CD14-positive monocyte (primary cell): ENCODE measurements around the gene DNM2. TPM values are rescaled to one million over a fixed set of nuclear protein-coding genes. Genes with fewer than 3 reads are reported as not detected.

Experiments used
- DNase-seq, 3 donors: peaks; one replicate each; pipeline ENCODE4 v3.0.0-alpha.2; 2011 to 2022
- H2AFZ ChIP-seq: 2 replicates; pipeline ENCODE4 v1.6.0; 2012; ENCODE audit warnings: mild to moderate bottlenecking, low read depth, low read length, inconsistent platforms; ENCODE audit not compliant: insufficient read depth, poor library complexity, severe bottlenecking
- H3K27ac ChIP-seq, 2 donors: 1 replicate in 1 of 2; 2 replicates in 1 of 2; pipeline ENCODE4 v1.5.1; 2012 to 2013; ENCODE audit warnings: low read length in 2 of 2, control low read depth in 1 of 2, inconsistent platforms in 1 of 2, low read depth in 1 of 2, mild to moderate bottlenecking in 1 of 2
- H3K27me3 ChIP-seq, 2 donors: one replicate each; pipeline versions ENCODE4 v1.6.0 to v1.6.1; 2011 to 2013; ENCODE audit warnings: low read length in 2 of 2; ENCODE audit not compliant: control insufficient read depth in 2 of 2, insufficient read depth in 2 of 2
- H3K36me3 ChIP-seq, 2 donors: replicated peaks in 1 of 2; 1 replicate in 1 of 2; 2 replicates in 1 of 2; pipeline versions ENCODE4 v1.5.1 to v1.6.1; 2012 to 2013; ENCODE audit warnings: low read length in 2 of 2, control low read depth in 1 of 2, inconsistent platforms in 1 of 2, mild to moderate bottlenecking in 1 of 2; ENCODE audit not compliant: insufficient read depth in 2 of 2, control insufficient read depth in 1 of 2
- H3K4me1 ChIP-seq, 2 donors: 1 replicate in 1 of 2; 2 replicates in 1 of 2; pipeline versions ENCODE4 v1.5.1 to v1.6.1; 2012 to 2013; ENCODE audit warnings: low read length in 2 of 2, control low read depth in 1 of 2, inconsistent platforms in 1 of 2, mild to moderate bottlenecking in 1 of 2, moderate library complexity in 1 of 2; ENCODE audit not compliant: insufficient read depth in 2 of 2, control insufficient read depth in 1 of 2
- H3K4me2 ChIP-seq: replicated peaks from 2 replicates; pipeline ENCODE3; 2012; ENCODE audit warnings: low read length, moderate library complexity, mild to moderate bottlenecking; ENCODE audit not compliant: poor library complexity, severe bottlenecking; ENCODE audit errors: extremely low read depth
- H3K4me3 ChIP-seq, 3 experiments: fragments of 200-600 bp in 1 of 3; sonication (generic) in 1 of 3; replicated peaks in 1 of 3; 1 replicate in 2 of 3; 2 replicates in 1 of 3; pipeline ENCODE4 v1.5.1; 2011 to 2013; ENCODE audit warnings: low read length in 3 of 3, mild to moderate bottlenecking in 3 of 3, control low read depth in 2 of 3, low read depth in 2 of 3, inconsistent platforms in 1 of 3, moderate library complexity in 1 of 3
- H3K79me2 ChIP-seq: 2 replicates; pipeline ENCODE4 v1.6.0; 2012; ENCODE audit warnings: mild to moderate bottlenecking, control low read depth, inconsistent platforms, low read length, moderate library complexity; ENCODE audit not compliant: insufficient read depth
- H3K9ac ChIP-seq: 2 replicates; pipeline ENCODE4 v1.6.0; 2017; ENCODE audit warnings: low read length, mild to moderate bottlenecking; ENCODE audit not compliant: insufficient read depth, poor library complexity, severe bottlenecking
- H3K9me3 ChIP-seq, 2 donors: replicated peaks in 1 of 2; 1 replicate in 1 of 2; 2 replicates in 1 of 2; pipeline versions ENCODE4 v1.5.1 to v1.6.1; 2012 to 2013; ENCODE audit warnings: low read length in 2 of 2, control low read depth in 1 of 2; ENCODE audit not compliant: control insufficient read depth in 1 of 2, insufficient read depth in 1 of 2
- H4K20me1 ChIP-seq: 2 replicates; pipeline ENCODE4 v1.6.0; 2012; ENCODE audit warnings: mild to moderate bottlenecking, low read length, control low read depth, moderate library complexity; ENCODE audit not compliant: insufficient read depth
- H3K27ac Mint-ChIP-seq, 7 donors: one replicate each; pipeline ENCODE4 v1.8.0; 2020; ENCODE audit warnings: mild to moderate bottlenecking in 7 of 7, mixed read lengths in 7 of 7, moderate library complexity in 6 of 7, inconsistent platforms in 2 of 7
- H3K27me3 Mint-ChIP-seq, 3 donors: one replicate each; pipeline ENCODE4 v1.8.0; 2021 to 2022; ENCODE audit warnings: low read depth in 3 of 3, mild to moderate bottlenecking in 3 of 3, mixed read lengths in 3 of 3, moderate library complexity in 3 of 3, inconsistent platforms in 1 of 3
- H3K36me3 Mint-ChIP-seq, 2 donors: one replicate each; pipeline ENCODE4 v1.8.0; 2020; ENCODE audit warnings: mixed read lengths in 2 of 2, inconsistent platforms in 1 of 2, mild to moderate bottlenecking in 1 of 2
- H3K4me1 Mint-ChIP-seq: one replicate; pipeline ENCODE4 v1.8.0; 2020; ENCODE audit warnings: mild to moderate bottlenecking, mixed read lengths
- H3K4me3 Mint-ChIP-seq, 2 donors: one replicate each; pipeline ENCODE4 v1.8.0; 2020; ENCODE audit warnings: mild to moderate bottlenecking in 2 of 2, mixed read lengths in 2 of 2, moderate library complexity in 1 of 2
- H3K9me3 Mint-ChIP-seq, 7 donors: one replicate each; pipeline ENCODE4 v1.8.0; 2020 to 2022; ENCODE audit warnings: mixed read lengths in 7 of 7, mild to moderate bottlenecking in 6 of 7, moderate library complexity in 6 of 7, inconsistent platforms in 2 of 7
- WGBS: methylation state at CpG from one replicate; pipeline ENCODE4 v1.1.5; 2013; ENCODE audit warnings: missing lambda C conversion rate; ENCODE audit not compliant: insufficient coverage; 5-methylcytosine and 5-hydroxymethylcytosine counted together
- intact Hi-C, 2 donors: fragments of 100-400 bp; cut with micrococcal nuclease; formaldehyde crosslinking; loops; one replicate each; pipeline versions ENCODE4 v1.15.0 to v1.15.1; 2023
- polyA plus RNA-seq, 3 donors: library from polyadenylated mRNA; depleted of rRNA in 1 of 3; unstranded in 2 of 3; stranded (reverse) in 1 of 3; fragments of 300-500 nt in 2 of 3; fragments of >200 nt in 1 of 3; fragmentation: Illumina TruSeq in 2 of 3; gene quantifications; 1 replicate in 2 of 3; 2 replicates in 1 of 3; pipeline ENCODE4 v1.2.3, GENCODE V29; 2012 to 2021
- TF ChIP-seq, protein P1 (sequence below): fragments of 200-600 bp; IDR thresholded peaks from one replicate; pipeline ENCODE4 v1.8.0; 2022; ENCODE audit warnings: antibody characterized with exemption, mild to moderate bottlenecking

The DNM2 gene
- polyA plus RNA-seq, 3 donors, result 53.0 to 186 (median 69.5) TPM

DNA sequence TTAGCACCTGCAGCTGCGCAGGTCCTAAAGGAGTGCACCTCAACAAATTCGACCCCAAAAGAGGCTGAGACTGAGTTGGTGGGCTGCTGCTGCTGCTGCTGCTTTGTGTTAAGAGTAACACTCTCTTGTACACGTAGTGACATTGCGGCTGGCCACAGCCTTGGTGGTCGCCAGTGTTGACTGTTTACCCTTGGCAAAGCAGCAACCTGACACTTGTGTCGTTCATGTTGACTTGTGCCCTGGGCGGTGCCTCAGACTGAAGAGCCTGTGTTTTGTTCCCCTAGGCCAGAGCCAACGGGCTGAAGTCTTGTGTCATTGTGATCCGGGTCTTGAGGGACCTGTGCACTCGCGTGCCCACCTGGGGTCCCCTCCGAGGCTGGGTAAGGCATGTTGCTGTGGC, 39.1 kb upstream of the DNM2 start:
- H3K27ac Mint-ChIP-seq, result no peak overlapping the region
- Histone ChIP-seq H3K4me3 (no peak overlapping the region), H3K27ac (no peak overlapping the region), H4K20me1 (peaks cover 62% of the 10 kb centered on the region), H3K79me2 (peaks cover 44% of the 10 kb centered on the region), H3K4me2 (no peak overlapping the region), H3K27me3 (no peaks in the 10 kb centered on the region), H3K36me3 (peaks cover 82 to 95% of the 10 kb centered on the region in 2 donors), H3K9me3 (no peaks in the 10 kb centered on the region), H3K4me1 (no peaks in the 10 kb centered on the region), H3K9ac (no peak overlapping the region), H2AFZ (no peak overlapping the region)
- DNase-seq, result no peak
- H3K4me1 Mint-ChIP-seq, result no peaks in the 10 kb centered on the region
- H3K36me3 Mint-ChIP-seq, result peaks cover 82 to 100% of the 10 kb centered on the region in 2 donors
- H3K4me3 Mint-ChIP-seq, result no peak overlapping the region
- TF ChIP-seq, protein P1, sequence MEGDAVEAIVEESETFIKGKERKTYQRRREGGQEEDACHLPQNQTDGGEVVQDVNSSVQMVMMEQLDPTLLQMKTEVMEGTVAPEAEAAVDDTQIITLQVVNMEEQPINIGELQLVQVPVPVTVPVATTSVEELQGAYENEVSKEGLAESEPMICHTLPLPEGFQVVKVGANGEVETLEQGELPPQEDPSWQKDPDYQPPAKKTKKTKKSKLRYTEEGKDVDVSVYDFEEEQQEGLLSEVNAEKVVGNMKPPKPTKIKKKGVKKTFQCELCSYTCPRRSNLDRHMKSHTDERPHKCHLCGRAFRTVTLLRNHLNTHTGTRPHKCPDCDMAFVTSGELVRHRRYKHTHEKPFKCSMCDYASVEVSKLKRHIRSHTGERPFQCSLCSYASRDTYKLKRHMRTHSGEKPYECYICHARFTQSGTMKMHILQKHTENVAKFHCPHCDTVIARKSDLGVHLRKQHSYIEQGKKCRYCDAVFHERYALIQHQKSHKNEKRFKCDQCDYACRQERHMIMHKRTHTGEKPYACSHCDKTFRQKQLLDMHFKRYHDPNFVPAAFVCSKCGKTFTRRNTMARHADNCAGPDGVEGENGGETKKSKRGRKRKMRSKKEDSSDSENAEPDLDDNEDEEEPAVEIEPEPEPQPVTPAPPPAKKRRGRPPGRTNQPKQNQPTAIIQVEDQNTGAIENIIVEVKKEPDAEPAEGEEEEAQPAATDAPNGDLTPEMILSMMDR, result no peak
- WGBS, result 97% methylated on average over 10 of the region's 12 CpGs
- H3K27me3 Mint-ChIP-seq, result no peaks in the 10 kb centered on the region
- intact Hi-C loops, result no loop called here
- H3K9me3 Mint-ChIP-seq, result no peaks in the 10 kb centered on the region

DNA sequence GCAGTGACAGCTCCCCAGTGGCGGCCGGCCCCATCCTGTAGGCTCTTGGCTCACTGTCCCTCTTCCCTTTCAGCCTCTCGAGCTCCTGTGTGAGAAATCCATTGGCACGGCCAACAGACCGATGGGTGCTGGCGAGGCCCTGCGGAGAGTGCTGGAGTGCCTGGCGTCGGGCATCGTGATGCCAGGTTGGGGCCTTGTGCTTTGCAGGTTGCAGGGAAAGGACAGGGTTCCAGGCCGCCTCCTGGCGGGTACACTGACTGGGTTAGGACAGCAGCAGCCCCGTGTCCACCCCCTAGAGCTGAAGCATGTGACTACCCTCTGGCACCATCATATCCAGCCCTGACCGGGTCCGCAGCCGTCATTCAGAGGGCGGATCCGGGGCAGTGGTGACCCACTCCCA, 38.1 kb upstream of the DNM2 start:
- no peak for DNase-seq
- H3K4me1 Mint-ChIP-seq, result no peaks in the 10 kb centered on the region
- H3K27me3 ChIP-seq, result no peaks in the 10 kb centered on the region
- H3K4me3 ChIP-seq, result no peak overlapping the region
- intact Hi-C loops, result no loop called here
- H3K4me1 ChIP-seq, result no peaks in the 10 kb centered on the region
- no peak overlapping the region for H3K4me2 ChIP-seq
- peaks cover 91 to 100% of the 10 kb centered on the region in 2 donors for H3K36me3 Mint-ChIP-seq
- TF ChIP-seq, protein P1, result no peak
- no peaks in the 10 kb centered on the region for H3K9me3 Mint-ChIP-seq
- no peak overlapping the region for H2AFZ ChIP-seq
- H4K20me1 ChIP-seq, result peaks cover 54% of the 10 kb centered on the region
- H3K79me2 ChIP-seq, result peaks cover 39% of the 10 kb centered on the region
- H3K27ac Mint-ChIP-seq, result no peak overlapping the region
- no peaks in the 10 kb centered on the region for H3K9me3 ChIP-seq
- H3K4me3 Mint-ChIP-seq, result no peak overlapping the region
- H3K27me3 Mint-ChIP-seq, result no peaks in the 10 kb centered on the region
- peaks cover 89 to 99% of the 10 kb centered on the region in 2 donors for H3K36me3 ChIP-seq
- H3K9ac ChIP-seq, result no peak overlapping the region
- H3K27ac ChIP-seq, result no peak overlapping the region
- 97% methylated on average over 11 of the region's 18 CpGs for WGBS
